GM23338 (cell line): ENCODE data around the gene PCSK6. TPM values are rescaled to one million over a fixed set of nuclear protein-coding genes. Genes with fewer than 3 reads are reported as not detected.

ENCODE experiments used
- ATAC-seq: fragments of 200-7000 bp; cut with Tn5 transposase; 3 replicates; pipeline ENCODE4 v1.9.1; 2020
- DNase-seq: peaks from one replicate; pipeline ENCODE4 v3.0.0-alpha.2; 2015; ENCODE audit warnings: low spot score
- H2AFZ ChIP-seq: fragments of 200-600 bp; sonication (generic); 2 replicates; pipeline ENCODE4 v1.8.0; 2016; ENCODE audit warnings: antibody characterized with exemption, mild to moderate bottlenecking, moderate library complexity
- H3F3A ChIP-seq: fragments of 200-600 bp; sonication (generic); replicated peaks from 2 replicates; pipeline ENCODE4 v1.8.0; 2017; ENCODE audit warnings: antibody characterized with exemption, mixed run types, low read depth
- H3K27ac ChIP-seq: fragments of 200-600 bp; sonication (generic); 2 replicates; pipeline ENCODE4 v1.6.1; 2016; ENCODE audit warnings: low read depth
- H3K27me3 ChIP-seq: fragments of 200-600 bp; sonication (generic); 2 replicates; pipeline ENCODE4 v1.8.0; 2016; ENCODE audit warnings: mild to moderate bottlenecking, mixed run types, moderate library complexity; ENCODE audit not compliant: insufficient read depth
- H3K36me3 ChIP-seq: fragments of 200-600 bp; sonication (generic); 2 replicates; pipeline ENCODE4 v1.8.0; 2016; ENCODE audit warnings: mild to moderate bottlenecking; ENCODE audit not compliant: insufficient read depth
- H3K4me1 ChIP-seq: fragments of 200-600 bp; sonication (generic); 2 replicates; pipeline ENCODE4 v1.8.0; 2016; ENCODE audit warnings: mild to moderate bottlenecking, moderate library complexity; ENCODE audit not compliant: insufficient read depth
- H3K4me2 ChIP-seq: fragments of 200-600 bp; sonication (generic); 2 replicates; pipeline ENCODE4 v1.7.1; 2017; ENCODE audit warnings: mixed run types
- H3K4me3 ChIP-seq: fragments of 200-600 bp; sonication (generic); 2 replicates; pipeline ENCODE4 v1.6.1; 2016; ENCODE audit warnings: mixed run types
- H3K79me2 ChIP-seq: fragments of 200-600 bp; sonication (generic); replicated peaks from 2 replicates; pipeline ENCODE4 v1.8.0; 2017; ENCODE audit warnings: mild to moderate bottlenecking; ENCODE audit not compliant: insufficient read depth
- H3K9me2 ChIP-seq: fragments of 200-600 bp; sonication (generic); 2 replicates; pipeline ENCODE4 v1.8.0; 2017; ENCODE audit not compliant: insufficient read depth
- H4K20me1 ChIP-seq: fragments of 200-600 bp; sonication (generic); replicated peaks from 2 replicates; pipeline ENCODE4 v1.8.0; 2017; ENCODE audit warnings: mild to moderate bottlenecking; ENCODE audit not compliant: insufficient read depth
- H3K27ac Mint-ChIP-seq: 2 replicates; pipeline ENCODE4 v1.8.0; 2020; ENCODE audit warnings: inconsistent platforms, mild to moderate bottlenecking, moderate library complexity, mixed read lengths
- H3K27me3 Mint-ChIP-seq: 3 replicates; pipeline ENCODE4 v1.8.0; 2022; ENCODE audit warnings: low read depth, mild to moderate bottlenecking, moderate library complexity, mixed read lengths, inconsistent platforms; ENCODE audit not compliant: insufficient read depth, poor library complexity
- H3K36me3 Mint-ChIP-seq: 3 replicates; pipeline ENCODE4 v1.8.0; 2021; ENCODE audit warnings: low read depth, mild to moderate bottlenecking, inconsistent platforms, moderate library complexity, mixed read lengths
- H3K4me1 Mint-ChIP-seq: 3 replicates; pipeline ENCODE4 v1.8.0; 2020; ENCODE audit warnings: mild to moderate bottlenecking, inconsistent platforms, mixed read lengths
- H3K4me3 Mint-ChIP-seq: 3 replicates; pipeline ENCODE4 v1.8.0; 2021; ENCODE audit warnings: moderate library complexity, mild to moderate bottlenecking, inconsistent platforms, mixed read lengths
- H3K9me3 Mint-ChIP-seq: 3 replicates; pipeline ENCODE4 v1.8.0; 2020; ENCODE audit warnings: moderate library complexity, mild to moderate bottlenecking, inconsistent platforms, mixed read lengths
- CREB1 ChIP-seq: fragments of 250-450 bp; sonication (Bioruptor Pico); IDR thresholded peaks from 2 replicates; pipeline ENCODE4 v1.5.0; 2020; ENCODE audit warnings: low read depth, mild to moderate bottlenecking, moderate library complexity
- EZH2 ChIP-seq: fragments of 200-600 bp; sonication (generic); IDR thresholded peaks from one replicate; pipeline ENCODE4 v1.8.0; 2017; ENCODE audit warnings: antibody characterized with exemption, mild to moderate bottlenecking, low read depth; ENCODE audit not compliant: unreplicated experiment
- EZH2phosphoT487 ChIP-seq: fragments of 200-600 bp; sonication (generic); IDR thresholded peaks from one replicate; pipeline ENCODE4 v1.8.1; 2018; ENCODE audit warnings: antibody characterized with exemption; ENCODE audit not compliant: unreplicated experiment
- JUNB ChIP-seq: IDR thresholded peaks from one replicate; pipeline ENCODE4 v1.6.1; 2016; ENCODE audit warnings: antibody characterized with exemption; ENCODE audit not compliant: unreplicated experiment
- NANOG ChIP-seq: IDR thresholded peaks from 2 replicates; pipeline ENCODE4 v1.6.1; 2016; ENCODE audit warnings: antibody characterized with exemption, borderline replicate concordance
- POLR2AphosphoS5 ChIP-seq: IDR thresholded peaks from 2 replicates; pipeline ENCODE4 v1.6.1; 2016; ENCODE audit warnings: antibody characterized with exemption, low read depth
- STAT1 ChIP-seq: IDR thresholded peaks from one replicate; pipeline ENCODE4 v1.6.1; 2016; ENCODE audit warnings: antibody characterized with exemption; ENCODE audit not compliant: unreplicated experiment
- ZNF114 ChIP-seq: fragments of 250-450 bp; sonication (Bioruptor Pico); IDR thresholded peaks from 2 replicates; pipeline ENCODE4 v1.5.0; 2020; ENCODE audit warnings: mild to moderate bottlenecking, moderate library complexity
- ZNF331 ChIP-seq: fragments of 250-450 bp; sonication (Bioruptor Pico); IDR thresholded peaks from 2 replicates; pipeline ENCODE4 v1.5.0; 2020; ENCODE audit warnings: low read depth, mild to moderate bottlenecking, moderate library complexity
- polyA plus RNA-seq: library from polyadenylated mRNA; unstranded; fragments of >200 nt; fragmentation: Nextera tagmentation; extraction: Ambion mirVana; gene quantifications from 2 replicates; pipeline ENCODE4 v1.2.1, GENCODE V29; 2016
- total RNA-seq: library from RNA; depleted of rRNA; stranded (reverse); fragments of >200 nt; shearing (Covaris generic); gene quantifications from 2 replicates; pipeline ENCODE4 v1.2.3, GENCODE V29; 2014
- TF ChIP-seq, protein P1 (sequence below): IDR thresholded peaks from 2 replicates; pipeline ENCODE4 v1.6.1; 2016; ENCODE audit warnings: antibody characterized with exemption
- TF ChIP-seq, protein P2 (sequence below): fragments of 250-450 bp; sonication (Bioruptor Pico); IDR thresholded peaks from 2 replicates; pipeline ENCODE4 v1.5.0; 2020; ENCODE audit warnings: mild to moderate bottlenecking, moderate library complexity

The PCSK6 gene
- total and polyA plus RNA-seq, 2 experiments from 2014 or later = 1.7 to 6.7 TPM

DNA sequence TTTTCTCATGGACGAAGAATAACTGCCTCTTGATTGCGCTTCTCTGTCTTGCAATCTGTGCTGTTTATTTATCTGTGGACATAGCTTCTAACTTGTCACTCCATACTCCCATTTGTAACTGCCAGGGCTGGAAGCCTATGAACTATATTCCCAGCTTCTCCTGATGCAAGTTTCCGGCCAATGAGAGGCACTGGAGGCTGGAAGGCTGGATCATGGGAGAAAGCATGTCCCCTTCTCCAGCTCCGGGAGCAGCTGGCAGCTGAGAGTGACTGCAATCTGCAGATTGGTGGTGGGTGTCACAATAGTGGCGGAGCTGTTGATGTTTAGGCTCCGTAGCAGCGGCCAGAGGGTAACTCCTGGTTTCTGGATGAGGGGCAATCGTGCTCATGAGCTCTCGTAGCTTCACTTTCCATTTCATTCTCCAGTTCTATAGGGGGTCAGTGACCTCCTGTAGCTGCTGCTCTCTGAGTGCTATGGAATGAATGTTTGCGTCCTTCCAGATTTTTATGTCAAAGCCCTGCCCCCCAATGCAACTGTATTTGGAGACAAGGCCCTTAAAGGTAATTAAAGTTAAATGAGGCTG is 35.7 kb upstream of the PCSK6 start:
- no peaks in the 10 kb centered on the region for H3K9me3 Mint-ChIP-seq
- DNase-seq = no peak
- Histone ChIP-seq H4K20me1 (no peaks in the 10 kb centered on the region), H3K4me2 (no peak overlapping the region), H3K79me2 (no peaks in the 10 kb centered on the region), H3F3A (no peaks in the 10 kb centered on the region), H2AFZ (no peak overlapping the region), H3K36me3 (no peaks in the 10 kb centered on the region), H3K9me2 (no peaks in the 10 kb centered on the region), H3K4me1 (no peaks in the 10 kb centered on the region), H3K27ac (no peak overlapping the region), H3K4me3 (no peak overlapping the region), H3K27me3 (no peaks in the 10 kb centered on the region)
- H3K36me3 Mint-ChIP-seq = no peaks in the 10 kb centered on the region
- peaks cover 11% of the 10 kb centered on the region; the same call in 2 of the 3 replicates for H3K4me1 Mint-ChIP-seq
- H3K27me3 Mint-ChIP-seq = peaks cover 8% of the 10 kb centered on the region
- no peak overlapping the region; the same call in 1 of the 2 replicates for H3K27ac Mint-ChIP-seq
- no peak for ATAC-seq
- TF ChIP-seq ZNF331 (CRISPR knock-in tag) (no peak), EZH2 (no peak), EZH2phosphoT487 (no peak), CREB1 (CRISPR knock-in tag) (no peak), POLR2AphosphoS5 (no peak), JUNB (no peak), STAT1 (no peak), ZNF114 (CRISPR knock-in tag) (no peak), NANOG (no peak)
- TF ChIP-seq, protein P1, sequence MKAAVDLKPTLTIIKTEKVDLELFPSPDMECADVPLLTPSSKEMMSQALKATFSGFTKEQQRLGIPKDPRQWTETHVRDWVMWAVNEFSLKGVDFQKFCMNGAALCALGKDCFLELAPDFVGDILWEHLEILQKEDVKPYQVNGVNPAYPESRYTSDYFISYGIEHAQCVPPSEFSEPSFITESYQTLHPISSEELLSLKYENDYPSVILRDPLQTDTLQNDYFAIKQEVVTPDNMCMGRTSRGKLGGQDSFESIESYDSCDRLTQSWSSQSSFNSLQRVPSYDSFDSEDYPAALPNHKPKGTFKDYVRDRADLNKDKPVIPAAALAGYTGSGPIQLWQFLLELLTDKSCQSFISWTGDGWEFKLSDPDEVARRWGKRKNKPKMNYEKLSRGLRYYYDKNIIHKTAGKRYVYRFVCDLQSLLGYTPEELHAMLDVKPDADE = no peak
- TF ChIP-seq, protein P2, sequence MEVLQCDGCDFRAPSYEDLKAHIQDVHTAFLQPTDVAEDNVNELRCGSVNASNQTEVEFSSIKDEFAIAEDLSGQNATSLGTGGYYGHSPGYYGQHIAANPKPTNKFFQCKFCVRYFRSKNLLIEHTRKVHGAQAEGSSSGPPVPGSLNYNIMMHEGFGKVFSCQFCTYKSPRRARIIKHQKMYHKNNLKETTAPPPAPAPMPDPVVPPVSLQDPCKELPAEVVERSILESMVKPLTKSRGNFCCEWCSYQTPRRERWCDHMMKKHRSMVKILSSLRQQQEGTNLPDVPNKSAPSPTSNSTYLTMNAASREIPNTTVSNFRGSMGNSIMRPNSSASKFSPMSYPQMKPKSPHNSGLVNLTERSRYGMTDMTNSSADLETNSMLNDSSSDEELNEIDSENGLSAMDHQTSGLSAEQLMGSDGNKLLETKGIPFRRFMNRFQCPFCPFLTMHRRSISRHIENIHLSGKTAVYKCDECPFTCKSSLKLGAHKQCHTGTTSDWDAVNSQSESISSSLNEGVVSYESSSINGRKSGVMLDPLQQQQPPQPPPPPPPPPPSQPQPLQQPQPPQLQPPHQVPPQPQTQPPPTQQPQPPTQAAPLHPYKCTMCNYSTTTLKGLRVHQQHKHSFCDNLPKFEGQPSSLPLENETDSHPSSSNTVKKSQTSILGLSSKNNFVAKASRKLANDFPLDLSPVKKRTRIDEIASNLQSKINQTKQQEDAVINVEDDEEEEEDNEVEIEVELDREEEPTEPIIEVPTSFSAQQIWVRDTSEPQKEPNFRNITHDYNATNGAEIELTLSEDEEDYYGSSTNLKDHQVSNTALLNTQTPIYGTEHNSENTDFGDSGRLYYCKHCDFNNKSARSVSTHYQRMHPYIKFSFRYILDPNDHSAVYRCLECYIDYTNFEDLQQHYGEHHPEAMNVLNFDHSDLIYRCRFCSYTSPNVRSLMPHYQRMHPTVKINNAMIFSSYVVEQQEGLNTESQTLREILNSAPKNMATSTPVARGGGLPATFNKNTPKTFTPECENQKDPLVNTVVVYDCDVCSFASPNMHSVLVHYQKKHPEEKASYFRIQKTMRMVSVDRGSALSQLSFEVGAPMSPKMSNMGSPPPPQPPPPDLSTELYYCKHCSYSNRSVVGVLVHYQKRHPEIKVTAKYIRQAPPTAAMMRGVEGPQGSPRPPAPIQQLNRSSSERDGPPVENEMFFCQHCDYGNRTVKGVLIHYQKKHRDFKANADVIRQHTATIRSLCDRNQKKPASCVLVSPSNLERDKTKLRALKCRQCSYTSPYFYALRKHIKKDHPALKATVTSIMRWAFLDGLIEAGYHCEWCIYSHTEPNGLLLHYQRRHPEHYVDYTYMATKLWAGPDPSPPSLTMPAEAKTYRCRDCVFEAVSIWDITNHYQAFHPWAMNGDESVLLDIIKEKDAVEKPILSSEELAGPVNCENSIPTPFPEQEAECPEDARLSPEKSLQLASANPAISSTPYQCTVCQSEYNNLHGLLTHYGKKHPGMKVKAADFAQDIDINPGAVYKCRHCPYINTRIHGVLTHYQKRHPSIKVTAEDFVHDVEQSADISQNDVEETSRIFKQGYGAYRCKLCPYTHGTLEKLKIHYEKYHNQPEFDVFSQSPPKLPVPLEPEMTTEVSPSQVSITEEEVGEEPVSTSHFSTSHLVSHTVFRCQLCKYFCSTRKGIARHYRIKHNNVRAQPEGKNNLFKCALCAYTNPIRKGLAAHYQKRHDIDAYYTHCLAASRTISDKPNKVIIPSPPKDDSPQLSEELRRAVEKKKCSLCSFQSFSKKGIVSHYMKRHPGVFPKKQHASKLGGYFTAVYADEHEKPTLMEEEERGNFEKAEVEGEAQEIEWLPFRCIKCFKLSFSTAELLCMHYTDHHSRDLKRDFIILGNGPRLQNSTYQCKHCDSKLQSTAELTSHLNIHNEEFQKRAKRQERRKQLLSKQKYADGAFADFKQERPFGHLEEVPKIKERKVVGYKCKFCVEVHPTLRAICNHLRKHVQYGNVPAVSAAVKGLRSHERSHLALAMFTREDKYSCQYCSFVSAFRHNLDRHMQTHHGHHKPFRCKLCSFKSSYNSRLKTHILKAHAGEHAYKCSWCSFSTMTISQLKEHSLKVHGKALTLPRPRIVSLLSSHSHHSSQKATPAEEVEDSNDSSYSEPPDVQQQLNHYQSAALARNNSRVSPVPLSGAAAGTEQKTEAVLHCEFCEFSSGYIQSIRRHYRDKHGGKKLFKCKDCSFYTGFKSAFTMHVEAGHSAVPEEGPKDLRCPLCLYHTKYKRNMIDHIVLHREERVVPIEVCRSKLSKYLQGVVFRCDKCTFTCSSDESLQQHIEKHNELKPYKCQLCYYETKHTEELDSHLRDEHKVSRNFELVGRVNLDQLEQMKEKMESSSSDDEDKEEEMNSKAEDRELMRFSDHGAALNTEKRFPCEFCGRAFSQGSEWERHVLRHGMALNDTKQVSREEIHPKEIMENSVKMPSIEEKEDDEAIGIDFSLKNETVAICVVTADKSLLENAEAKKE = no peak
- no peak overlapping the region for H3K4me3 Mint-ChIP-seq
